ENCODE data around the gene CACNA1C.

DNA sequence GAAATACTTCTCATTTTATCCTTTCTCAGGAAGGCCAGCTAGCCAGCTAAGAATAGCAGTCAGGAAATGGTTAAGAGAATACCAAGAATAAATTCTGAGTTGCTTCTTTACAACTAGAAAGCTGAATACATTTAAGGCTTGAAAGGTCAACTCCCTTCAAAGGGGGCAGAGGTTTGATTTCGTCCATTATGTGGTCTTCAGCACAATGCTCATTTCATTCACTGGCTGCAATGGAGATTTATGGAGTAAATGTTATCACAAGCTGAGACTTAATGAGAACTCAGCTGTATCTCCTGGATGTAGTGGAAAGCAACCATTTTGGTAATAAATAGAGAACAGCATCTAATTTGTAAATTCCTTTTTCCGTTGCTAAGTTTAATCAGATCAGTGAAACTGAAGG is 477.0 kb downstream of the CACNA1C start:
- TF ChIP-seq, protein P1, sequence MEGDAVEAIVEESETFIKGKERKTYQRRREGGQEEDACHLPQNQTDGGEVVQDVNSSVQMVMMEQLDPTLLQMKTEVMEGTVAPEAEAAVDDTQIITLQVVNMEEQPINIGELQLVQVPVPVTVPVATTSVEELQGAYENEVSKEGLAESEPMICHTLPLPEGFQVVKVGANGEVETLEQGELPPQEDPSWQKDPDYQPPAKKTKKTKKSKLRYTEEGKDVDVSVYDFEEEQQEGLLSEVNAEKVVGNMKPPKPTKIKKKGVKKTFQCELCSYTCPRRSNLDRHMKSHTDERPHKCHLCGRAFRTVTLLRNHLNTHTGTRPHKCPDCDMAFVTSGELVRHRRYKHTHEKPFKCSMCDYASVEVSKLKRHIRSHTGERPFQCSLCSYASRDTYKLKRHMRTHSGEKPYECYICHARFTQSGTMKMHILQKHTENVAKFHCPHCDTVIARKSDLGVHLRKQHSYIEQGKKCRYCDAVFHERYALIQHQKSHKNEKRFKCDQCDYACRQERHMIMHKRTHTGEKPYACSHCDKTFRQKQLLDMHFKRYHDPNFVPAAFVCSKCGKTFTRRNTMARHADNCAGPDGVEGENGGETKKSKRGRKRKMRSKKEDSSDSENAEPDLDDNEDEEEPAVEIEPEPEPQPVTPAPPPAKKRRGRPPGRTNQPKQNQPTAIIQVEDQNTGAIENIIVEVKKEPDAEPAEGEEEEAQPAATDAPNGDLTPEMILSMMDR (conservative IDR thresholded peaks at IDR 0.05; ENCODE audit: low read depth, low read length): no peak
- TF ChIP-seq EZH2 (IDR thresholded peaks at IDR 0.05; ENCODE audit: borderline replicate concordance, low read depth, low read length, poor library complexity, severe bottlenecking): no peak

Data from A673 (cell line).